SK-N-SH treated with all-trans-retinoic acid at 6 μM for 48 hours (cell line): ENCODE measurements around the gene CLTB.

Source experiments
- BACH2 ChIP-seq: fragments of 250-450 bp; sonication (Bioruptor Pico); IDR thresholded peaks from 2 replicates; pipeline ENCODE4 v1.9.0; 2021; ENCODE audit warnings: mild to moderate bottlenecking, borderline replicate concordance
- CREB5 ChIP-seq: fragments of 250-450 bp; sonication (Bioruptor Pico); IDR thresholded peaks from 2 replicates; pipeline ENCODE4 v1.5.1; 2020; ENCODE audit warnings: low read depth, mild to moderate bottlenecking, moderate library complexity
- CSDC2 ChIP-seq: fragments of 250-450 bp; sonication (Bioruptor Pico); IDR thresholded peaks from 2 replicates; pipeline ENCODE4 v1.5.0; 2020; ENCODE audit warnings: mild to moderate bottlenecking, moderate library complexity
- ESRRG ChIP-seq: fragments of 250-450 bp; sonication (Bioruptor Pico); IDR thresholded peaks from 2 replicates; pipeline ENCODE4 v1.6.1; 2021; ENCODE audit warnings: mild to moderate bottlenecking
- OSR1 ChIP-seq: fragments of 250-450 bp; sonication (Bioruptor Pico); IDR thresholded peaks from 2 replicates; pipeline ENCODE4 v1.8.0; 2022; ENCODE audit warnings: moderate library complexity, mild to moderate bottlenecking, inconsistent platforms
- RARB ChIP-seq: fragments of 250-450 bp; sonication (Bioruptor Pico); IDR thresholded peaks from 2 replicates; pipeline ENCODE4 v1.8.0; 2021; ENCODE audit warnings: mild to moderate bottlenecking, moderate library complexity
- TOX ChIP-seq: fragments of 250-450 bp; sonication (Bioruptor Pico); IDR thresholded peaks from 2 replicates; pipeline ENCODE4 v1.8.0; 2021; ENCODE audit warnings: mild to moderate bottlenecking, moderate library complexity, borderline replicate concordance
- ZFP3 ChIP-seq: fragments of 250-450 bp; sonication (Bioruptor Pico); IDR thresholded peaks from 2 replicates; pipeline ENCODE4 v1.5.0; 2020; ENCODE audit warnings: mild to moderate bottlenecking, moderate library complexity
- ZNF565 ChIP-seq: fragments of 450-650 bp; formaldehyde crosslinking; conservative IDR thresholded peaks from 2 replicates; pipeline ENCODE4 v1.5.0; 2020; ENCODE audit warnings: low read depth, mild to moderate bottlenecking, moderate library complexity
- ZNF8 ChIP-seq: fragments of 450-650 bp; formaldehyde crosslinking; IDR thresholded peaks from 2 replicates; pipeline ENCODE4 v1.5.0; 2020; ENCODE audit warnings: mild to moderate bottlenecking, moderate library complexity
- TF ChIP-seq, protein P1 (sequence below): fragments of 250-450 bp; sonication (Bioruptor Pico); IDR thresholded peaks from 2 replicates; pipeline ENCODE4 v1.8.0; 2020; ENCODE audit warnings: mild to moderate bottlenecking, moderate library complexity, borderline replicate concordance
- TF ChIP-seq, protein P2 (sequence below): fragments of 250-450 bp; sonication (Bioruptor Pico); IDR thresholded peaks from 2 replicates; pipeline ENCODE4 v1.5.0; 2020; ENCODE audit warnings: mild to moderate bottlenecking, moderate library complexity

DNA sequence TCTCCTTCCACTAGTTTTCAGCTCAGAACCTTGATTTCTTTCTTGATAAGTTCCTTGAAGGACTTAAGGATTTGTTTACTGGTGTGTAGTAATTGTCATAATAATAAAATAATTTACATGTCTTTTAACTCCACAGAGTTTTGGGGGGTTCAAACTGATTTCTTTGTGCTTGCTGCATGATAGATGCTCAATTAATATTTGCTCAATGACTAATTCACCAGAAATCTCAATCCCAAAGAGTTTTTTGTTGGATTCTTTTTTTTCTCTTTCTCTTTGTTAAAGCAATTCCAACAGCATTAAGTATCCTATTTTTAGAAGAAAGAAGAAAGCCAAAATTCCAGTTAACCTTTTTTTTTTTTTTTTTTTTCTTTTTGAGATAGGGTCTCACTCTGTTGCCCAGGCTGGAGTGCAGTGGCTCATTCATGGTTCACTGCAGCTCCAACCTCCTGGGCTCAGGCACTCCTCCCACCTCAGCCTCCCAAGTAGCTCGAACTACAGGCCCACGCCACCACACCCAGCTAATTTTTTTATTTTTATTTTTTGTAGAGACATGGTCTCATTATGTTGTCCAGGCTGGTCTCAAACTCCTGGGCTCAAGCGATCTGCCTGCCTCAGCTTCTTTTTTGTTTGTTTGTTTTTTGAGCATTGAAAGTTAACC, 42.7 kb upstream of the CLTB start:
- no peak for TF ChIP-seq ZNF565 (CRISPR knock-in tag)
- TF ChIP-seq TOX (CRISPR knock-in tag) = no peak
- TF ChIP-seq CREB5 (CRISPR knock-in tag) = no peak
- no peak for TF ChIP-seq RARB (CRISPR knock-in tag)
- no peak for TF ChIP-seq ZFP3 (CRISPR knock-in tag)
- TF ChIP-seq, protein P1, sequence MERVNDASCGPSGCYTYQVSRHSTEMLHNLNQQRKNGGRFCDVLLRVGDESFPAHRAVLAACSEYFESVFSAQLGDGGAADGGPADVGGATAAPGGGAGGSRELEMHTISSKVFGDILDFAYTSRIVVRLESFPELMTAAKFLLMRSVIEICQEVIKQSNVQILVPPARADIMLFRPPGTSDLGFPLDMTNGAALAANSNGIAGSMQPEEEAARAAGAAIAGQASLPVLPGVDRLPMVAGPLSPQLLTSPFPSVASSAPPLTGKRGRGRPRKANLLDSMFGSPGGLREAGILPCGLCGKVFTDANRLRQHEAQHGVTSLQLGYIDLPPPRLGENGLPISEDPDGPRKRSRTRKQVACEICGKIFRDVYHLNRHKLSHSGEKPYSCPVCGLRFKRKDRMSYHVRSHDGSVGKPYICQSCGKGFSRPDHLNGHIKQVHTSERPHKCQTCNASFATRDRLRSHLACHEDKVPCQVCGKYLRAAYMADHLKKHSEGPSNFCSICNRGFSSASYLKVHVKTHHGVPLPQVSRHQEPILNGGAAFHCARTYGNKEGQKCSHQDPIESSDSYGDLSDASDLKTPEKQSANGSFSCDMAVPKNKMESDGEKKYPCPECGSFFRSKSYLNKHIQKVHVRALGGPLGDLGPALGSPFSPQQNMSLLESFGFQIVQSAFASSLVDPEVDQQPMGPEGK (CRISPR knock-in tag) = no peak
- TF ChIP-seq ESRRG (CRISPR knock-in tag) = no peak
- TF ChIP-seq BACH2 (CRISPR knock-in tag) = no peak
- no peak for TF ChIP-seq ZNF8 (CRISPR knock-in tag)
- TF ChIP-seq CSDC2 = no peak
- TF ChIP-seq, protein P2, sequence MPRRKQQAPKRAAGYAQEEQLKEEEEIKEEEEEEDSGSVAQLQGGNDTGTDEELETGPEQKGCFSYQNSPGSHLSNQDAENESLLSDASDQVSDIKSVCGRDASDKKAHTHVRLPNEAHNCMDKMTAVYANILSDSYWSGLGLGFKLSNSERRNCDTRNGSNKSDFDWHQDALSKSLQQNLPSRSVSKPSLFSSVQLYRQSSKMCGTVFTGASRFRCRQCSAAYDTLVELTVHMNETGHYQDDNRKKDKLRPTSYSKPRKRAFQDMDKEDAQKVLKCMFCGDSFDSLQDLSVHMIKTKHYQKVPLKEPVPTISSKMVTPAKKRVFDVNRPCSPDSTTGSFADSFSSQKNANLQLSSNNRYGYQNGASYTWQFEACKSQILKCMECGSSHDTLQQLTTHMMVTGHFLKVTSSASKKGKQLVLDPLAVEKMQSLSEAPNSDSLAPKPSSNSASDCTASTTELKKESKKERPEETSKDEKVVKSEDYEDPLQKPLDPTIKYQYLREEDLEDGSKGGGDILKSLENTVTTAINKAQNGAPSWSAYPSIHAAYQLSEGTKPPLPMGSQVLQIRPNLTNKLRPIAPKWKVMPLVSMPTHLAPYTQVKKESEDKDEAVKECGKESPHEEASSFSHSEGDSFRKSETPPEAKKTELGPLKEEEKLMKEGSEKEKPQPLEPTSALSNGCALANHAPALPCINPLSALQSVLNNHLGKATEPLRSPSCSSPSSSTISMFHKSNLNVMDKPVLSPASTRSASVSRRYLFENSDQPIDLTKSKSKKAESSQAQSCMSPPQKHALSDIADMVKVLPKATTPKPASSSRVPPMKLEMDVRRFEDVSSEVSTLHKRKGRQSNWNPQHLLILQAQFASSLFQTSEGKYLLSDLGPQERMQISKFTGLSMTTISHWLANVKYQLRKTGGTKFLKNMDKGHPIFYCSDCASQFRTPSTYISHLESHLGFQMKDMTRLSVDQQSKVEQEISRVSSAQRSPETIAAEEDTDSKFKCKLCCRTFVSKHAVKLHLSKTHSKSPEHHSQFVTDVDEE (CRISPR knock-in tag) = no peak
- TF ChIP-seq OSR1 (CRISPR knock-in tag) = no peak
